Measurements from ENCODE around the gene TMEM151B. TPM values are rescaled to one million over a fixed set of nuclear protein-coding genes. Genes with fewer than 3 reads are reported as not detected.
A peak's percentile ranks its signal among the peaks of the same experiment; 100 is the strongest.

The TMEM151B gene
- total and polyA plus RNA-seq, 2 of the 13 experiments (the other 11 are each of a cell fraction or from before 2014, with no cell fraction given) = not detected

DNA sequence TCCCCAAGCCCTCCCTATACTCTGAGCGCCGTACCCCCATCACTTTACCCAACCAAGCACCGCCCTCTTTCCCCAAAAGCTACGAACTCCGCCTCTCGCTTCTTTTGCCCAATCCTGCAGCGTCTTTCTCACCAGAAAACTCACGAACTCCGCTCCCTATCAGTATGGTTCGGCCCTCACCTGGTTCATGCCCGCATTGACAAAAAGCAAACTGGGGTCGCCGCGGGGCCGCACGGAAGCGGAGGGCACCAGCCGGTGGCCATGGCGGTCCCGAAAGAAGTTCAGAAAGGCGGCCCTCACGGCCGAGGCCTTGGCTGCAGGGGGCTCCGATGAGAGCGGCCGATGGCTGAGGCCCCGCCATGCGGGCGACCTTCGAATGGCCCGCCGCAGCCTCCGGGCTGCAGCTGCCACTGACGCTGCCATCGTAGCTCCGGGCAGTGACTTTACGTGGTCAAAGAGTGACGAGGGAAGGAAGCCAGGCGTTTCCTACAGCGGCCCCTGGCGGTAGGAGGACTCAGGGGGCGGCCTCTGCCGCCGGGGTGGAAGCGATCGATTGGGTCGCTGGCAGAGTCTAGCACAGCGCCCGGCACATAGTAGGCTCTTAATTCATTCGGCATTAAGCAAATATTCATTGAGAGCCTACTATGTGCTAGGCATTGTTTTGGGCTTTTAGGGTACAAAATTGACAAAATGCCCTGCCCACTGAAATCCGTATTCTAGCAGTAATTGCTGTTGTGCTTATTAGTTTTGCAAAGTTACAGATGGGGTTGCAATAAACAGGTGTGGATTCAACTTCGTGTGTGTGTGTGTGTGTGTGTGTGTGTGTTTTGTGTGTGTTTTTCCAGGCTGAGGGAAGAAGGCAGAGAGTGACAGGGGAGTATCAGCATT, 42.9 kb downstream of the TMEM151B start, which contains the start of gene AARS2 (continued):
- TF ChIP-seq, protein P1, sequence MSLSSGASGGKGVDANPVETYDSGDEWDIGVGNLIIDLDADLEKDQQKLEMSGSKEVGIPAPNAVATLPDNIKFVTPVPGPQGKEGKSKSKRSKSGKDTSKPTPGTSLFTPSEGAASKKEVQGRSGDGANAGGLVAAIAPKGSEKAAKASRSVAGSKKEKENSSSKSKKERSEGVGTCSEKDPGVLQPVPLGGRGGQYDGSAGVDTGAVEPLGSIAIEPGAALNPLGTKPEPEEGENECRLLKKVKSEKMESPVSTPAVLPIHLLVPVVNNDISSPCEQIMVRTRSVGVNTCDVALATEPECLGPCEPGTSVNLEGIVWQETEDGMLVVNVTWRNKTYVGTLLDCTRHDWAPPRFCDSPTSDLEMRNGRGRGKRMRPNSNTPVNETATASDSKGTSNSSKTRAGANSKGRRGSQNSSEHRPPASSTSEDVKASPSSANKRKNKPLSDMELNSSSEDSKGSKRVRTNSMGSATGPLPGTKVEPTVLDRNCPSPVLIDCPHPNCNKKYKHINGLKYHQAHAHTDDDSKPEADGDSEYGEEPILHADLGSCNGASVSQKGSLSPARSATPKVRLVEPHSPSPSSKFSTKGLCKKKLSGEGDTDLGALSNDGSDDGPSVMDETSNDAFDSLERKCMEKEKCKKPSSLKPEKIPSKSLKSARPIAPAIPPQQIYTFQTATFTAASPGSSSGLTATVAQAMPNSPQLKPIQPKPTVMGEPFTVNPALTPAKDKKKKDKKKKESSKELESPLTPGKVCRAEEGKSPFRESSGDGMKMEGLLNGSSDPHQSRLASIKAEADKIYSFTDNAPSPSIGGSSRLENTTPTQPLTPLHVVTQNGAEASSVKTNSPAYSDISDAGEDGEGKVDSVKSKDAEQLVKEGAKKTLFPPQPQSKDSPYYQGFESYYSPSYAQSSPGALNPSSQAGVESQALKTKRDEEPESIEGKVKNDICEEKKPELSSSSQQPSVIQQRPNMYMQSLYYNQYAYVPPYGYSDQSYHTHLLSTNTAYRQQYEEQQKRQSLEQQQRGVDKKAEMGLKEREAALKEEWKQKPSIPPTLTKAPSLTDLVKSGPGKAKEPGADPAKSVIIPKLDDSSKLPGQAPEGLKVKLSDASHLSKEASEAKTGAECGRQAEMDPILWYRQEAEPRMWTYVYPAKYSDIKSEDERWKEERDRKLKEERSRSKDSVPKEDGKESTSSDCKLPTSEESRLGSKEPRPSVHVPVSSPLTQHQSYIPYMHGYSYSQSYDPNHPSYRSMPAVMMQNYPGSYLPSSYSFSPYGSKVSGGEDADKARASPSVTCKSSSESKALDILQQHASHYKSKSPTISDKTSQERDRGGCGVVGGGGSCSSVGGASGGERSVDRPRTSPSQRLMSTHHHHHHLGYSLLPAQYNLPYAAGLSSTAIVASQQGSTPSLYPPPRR (CRISPR knock-in tag; IDR thresholded peaks at IDR 0.05; ENCODE audit: borderline replicate concordance) = peak; percentile 74
- no peak for TF ChIP-seq ZNF616 (CRISPR knock-in tag; IDR thresholded peaks at IDR 0.05; ENCODE audit: low read depth)
- TF ChIP-seq EP300 (IDR thresholded peaks at IDR 0.05; ENCODE audit: low read depth in 2 of 2, low read length in 2 of 2) = peak; percentile 51 to 71; a peak in 2 of 4 replicates
- TF ChIP-seq EP300 (CRISPR knock-in tag; IDR thresholded peaks at IDR 0.05; ENCODE audit: borderline replicate concordance) = peak; percentile 58; the same call in 1 of the 2 replicates
- peak; percentile 74 for TF ChIP-seq TBL1XR1 (IDR thresholded peaks at IDR 0.05; ENCODE audit: borderline replicate concordance, low read length, partially characterized antibody)
- TF ChIP-seq ZNF558 (CRISPR knock-in tag; IDR thresholded peaks at IDR 0.05; ENCODE audit: borderline replicate concordance) = no peak
- peak; percentile 81 for TF ChIP-seq RBM39 (IDR thresholded peaks at IDR 0.05; ENCODE audit: low read depth, low read length, poor library complexity, severe bottlenecking)
- TF ChIP-seq, protein P2, sequence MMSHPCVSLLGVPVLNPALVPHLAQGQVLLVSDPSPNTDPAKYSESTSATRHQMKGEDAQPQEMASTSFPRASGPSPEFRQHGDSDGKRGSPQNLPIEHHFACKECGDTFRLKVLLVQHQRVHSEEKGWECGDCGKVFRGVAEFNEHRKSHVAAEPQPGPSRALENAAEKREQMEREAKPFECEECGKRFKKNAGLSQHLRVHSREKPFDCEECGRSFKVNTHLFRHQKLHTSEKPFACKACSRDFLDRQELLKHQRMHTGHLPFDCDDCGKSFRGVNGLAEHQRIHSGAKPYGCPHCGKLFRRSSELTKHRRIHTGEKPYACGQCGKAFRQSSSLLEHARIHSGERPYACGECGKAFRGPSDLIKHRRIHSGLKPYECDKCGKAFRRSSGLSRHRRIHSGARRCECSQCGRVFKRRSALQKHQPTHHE (CRISPR knock-in tag; IDR thresholded peaks at IDR 0.05; ENCODE audit: borderline replicate concordance) = peak; percentile 87; the same call in 1 of the 2 replicates
- TF ChIP-seq NR2F6 (IDR thresholded peaks at IDR 0.05) = no peak
- TF ChIP-seq NR2F6 (CRISPR knock-in tag; IDR thresholded peaks at IDR 0.05) = peak; percentile 76; the same call in 1 of the 2 replicates
- TF ChIP-seq, protein P3, sequence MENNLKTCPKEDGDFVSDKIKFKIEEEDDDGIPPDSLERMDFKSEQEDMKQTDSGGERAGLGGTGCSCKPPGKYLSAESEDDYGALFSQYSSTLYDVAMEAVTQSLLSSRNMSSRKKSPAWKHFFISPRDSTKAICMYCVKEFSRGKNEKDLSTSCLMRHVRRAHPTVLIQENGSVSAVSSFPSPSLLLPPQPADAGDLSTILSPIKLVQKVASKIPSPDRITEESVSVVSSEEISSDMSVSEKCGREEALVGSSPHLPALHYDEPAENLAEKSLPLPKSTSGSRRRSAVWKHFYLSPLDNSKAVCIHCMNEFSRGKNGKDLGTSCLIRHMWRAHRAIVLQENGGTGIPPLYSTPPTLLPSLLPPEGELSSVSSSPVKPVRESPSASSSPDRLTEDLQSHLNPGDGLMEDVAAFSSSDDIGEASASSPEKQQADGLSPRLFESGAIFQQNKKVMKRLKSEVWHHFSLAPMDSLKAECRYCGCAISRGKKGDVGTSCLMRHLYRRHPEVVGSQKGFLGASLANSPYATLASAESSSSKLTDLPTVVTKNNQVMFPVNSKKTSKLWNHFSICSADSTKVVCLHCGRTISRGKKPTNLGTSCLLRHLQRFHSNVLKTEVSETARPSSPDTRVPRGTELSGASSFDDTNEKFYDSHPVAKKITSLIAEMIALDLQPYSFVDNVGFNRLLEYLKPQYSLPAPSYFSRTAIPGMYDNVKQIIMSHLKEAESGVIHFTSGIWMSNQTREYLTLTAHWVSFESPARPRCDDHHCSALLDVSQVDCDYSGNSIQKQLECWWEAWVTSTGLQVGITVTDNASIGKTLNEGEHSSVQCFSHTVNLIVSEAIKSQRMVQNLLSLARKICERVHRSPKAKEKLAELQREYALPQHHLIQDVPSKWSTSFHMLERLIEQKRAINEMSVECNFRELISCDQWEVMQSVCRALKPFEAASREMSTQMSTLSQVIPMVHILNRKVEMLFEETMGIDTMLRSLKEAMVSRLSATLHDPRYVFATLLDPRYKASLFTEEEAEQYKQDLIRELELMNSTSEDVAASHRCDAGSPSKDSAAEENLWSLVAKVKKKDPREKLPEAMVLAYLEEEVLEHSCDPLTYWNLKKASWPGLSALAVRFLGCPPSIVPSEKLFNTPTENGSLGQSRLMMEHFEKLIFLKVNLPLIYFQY (CRISPR knock-in tag; IDR thresholded peaks at IDR 0.05; ENCODE audit: borderline replicate concordance) = peak; percentile 88
- TF ChIP-seq, protein P4, sequence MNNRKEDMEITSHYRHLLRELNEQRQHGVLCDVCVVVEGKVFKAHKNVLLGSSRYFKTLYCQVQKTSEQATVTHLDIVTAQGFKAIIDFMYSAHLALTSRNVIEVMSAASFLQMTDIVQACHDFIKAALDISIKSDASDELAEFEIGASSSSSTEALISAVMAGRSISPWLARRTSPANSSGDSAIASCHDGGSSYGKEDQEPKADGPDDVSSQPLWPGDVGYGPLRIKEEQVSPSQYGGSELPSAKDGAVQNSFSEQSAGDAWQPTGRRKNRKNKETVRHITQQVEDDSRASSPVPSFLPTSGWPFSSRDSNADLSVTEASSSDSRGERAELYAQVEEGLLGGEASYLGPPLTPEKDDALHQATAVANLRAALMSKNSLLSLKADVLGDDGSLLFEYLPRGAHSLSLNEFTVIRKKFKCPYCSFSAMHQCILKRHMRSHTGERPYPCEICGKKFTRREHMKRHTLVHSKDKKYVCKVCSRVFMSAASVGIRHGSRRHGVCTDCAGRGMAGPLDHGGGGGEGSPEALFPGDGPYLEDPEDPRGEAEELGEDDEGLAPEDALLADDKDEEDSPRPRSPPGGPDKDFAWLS (CRISPR knock-in tag; IDR thresholded peaks at IDR 0.05; ENCODE audit: borderline replicate concordance) = peak; percentile 55; the same call in 1 of the 2 replicates
- TF ChIP-seq MED8 (CRISPR knock-in tag; IDR thresholded peaks at IDR 0.05; ENCODE audit: insufficient replicate concordance) = peak; percentile 75
- TF ChIP-seq ZNF614 (CRISPR knock-in tag; IDR thresholded peaks at IDR 0.05; ENCODE audit: borderline replicate concordance) = peak; percentile 99
- TF ChIP-seq ZNF883 (CRISPR knock-in tag; IDR thresholded peaks at IDR 0.05; ENCODE audit: not compliant biosample characterization) = peak; percentile 92

Measured in HepG2 (cell line).